Glutamatergic neuron (in vitro differentiated cells): ENCODE measurements around the gene CTBP1. TPM values are rescaled to one million over a fixed set of nuclear protein-coding genes. Genes with fewer than 3 reads are reported as not detected.

Source experiments
- DNase-seq: peaks from one replicate; pipeline ENCODE4 v3.0.0; 2022
- H3K27ac Mint-ChIP-seq: one replicate; pipeline ENCODE4 v1.8.0; 2020; ENCODE audit warnings: mild to moderate bottlenecking, mixed read lengths, inconsistent platforms; ENCODE audit not compliant: unreplicated experiment
- H3K27me3 Mint-ChIP-seq: one replicate; pipeline ENCODE4 v1.8.0; 2020; ENCODE audit warnings: mild to moderate bottlenecking, moderate library complexity, mixed read lengths, inconsistent platforms; ENCODE audit not compliant: unreplicated experiment
- H3K36me3 Mint-ChIP-seq: one replicate; pipeline ENCODE4 v1.8.0; 2020; ENCODE audit warnings: mild to moderate bottlenecking, mixed read lengths, inconsistent platforms; ENCODE audit not compliant: unreplicated experiment
- H3K4me1 Mint-ChIP-seq: one replicate; pipeline ENCODE4 v1.8.0; 2020; ENCODE audit warnings: mild to moderate bottlenecking, low read depth, mixed read lengths, inconsistent platforms; ENCODE audit not compliant: unreplicated experiment
- H3K4me3 Mint-ChIP-seq: one replicate; pipeline ENCODE4 v1.8.0; 2020; ENCODE audit warnings: mild to moderate bottlenecking, mixed read lengths, inconsistent platforms; ENCODE audit not compliant: unreplicated experiment
- H3K9me3 Mint-ChIP-seq: one replicate; pipeline ENCODE4 v1.8.0; 2020; ENCODE audit warnings: mild to moderate bottlenecking, moderate library complexity, mixed read lengths, inconsistent platforms; ENCODE audit not compliant: unreplicated experiment
- CTCF ChIP-seq: fragments of 200-600 bp; sonication (generic); IDR thresholded peaks from one replicate; pipeline ENCODE4 v1.5.0; 2021; ENCODE audit not compliant: partially characterized antibody, unreplicated experiment
- total RNA-seq: library from RNA; stranded (reverse); fragmentation: NEBNext Ultra II Directional; extraction: Animal tissue kit (Norgen Biotek cat#: 25700); gene quantifications from one replicate; pipeline ENCODE4 v1.2.1, GENCODE V29; 2021; ENCODE audit not compliant: unreplicated experiment

The CTBP1 gene
- total RNA-seq, 1 donor from 2014 or later = 302 TPM

GRCh38 chr4:1216076-1216614 lies 32.8 kb downstream of the CTBP1 start:
- Mint-ChIP-seq H3K4me3 (no peak overlapping the region), H3K27me3 (peaks cover 9% of the 10 kb centered on the region)

GRCh38 chr4:1215141-1216075 lies 33.5 kb downstream of the CTBP1 start:
- peaks cover 9% of the 10 kb centered on the region for H3K36me3 Mint-ChIP-seq
- peaks cover 11% of the 10 kb centered on the region for H3K9me3 Mint-ChIP-seq
- peak overlapping the region; percentile 91 for H3K27ac Mint-ChIP-seq
- H3K4me1 Mint-ChIP-seq = peaks cover 11% of the 10 kb centered on the region
- DNase-seq = peak; percentile 47
- H3K27me3 Mint-ChIP-seq = peaks cover 8% of the 10 kb centered on the region
- no peak for TF ChIP-seq CTCF
- no peak overlapping the region for H3K4me3 Mint-ChIP-seq

More at GRCh38 chr4:1216076-1216614, 32.8 kb downstream of the CTBP1 start:
- peak overlapping the region; percentile 91 for H3K27ac Mint-ChIP-seq
- DNase-seq = no peak
- peaks cover 12% of the 10 kb centered on the region for H3K36me3 Mint-ChIP-seq
- H3K4me1 Mint-ChIP-seq = peaks cover 12% of the 10 kb centered on the region
- H3K9me3 Mint-ChIP-seq = peaks cover 12% of the 10 kb centered on the region
- no peak for TF ChIP-seq CTCF

DNA sequence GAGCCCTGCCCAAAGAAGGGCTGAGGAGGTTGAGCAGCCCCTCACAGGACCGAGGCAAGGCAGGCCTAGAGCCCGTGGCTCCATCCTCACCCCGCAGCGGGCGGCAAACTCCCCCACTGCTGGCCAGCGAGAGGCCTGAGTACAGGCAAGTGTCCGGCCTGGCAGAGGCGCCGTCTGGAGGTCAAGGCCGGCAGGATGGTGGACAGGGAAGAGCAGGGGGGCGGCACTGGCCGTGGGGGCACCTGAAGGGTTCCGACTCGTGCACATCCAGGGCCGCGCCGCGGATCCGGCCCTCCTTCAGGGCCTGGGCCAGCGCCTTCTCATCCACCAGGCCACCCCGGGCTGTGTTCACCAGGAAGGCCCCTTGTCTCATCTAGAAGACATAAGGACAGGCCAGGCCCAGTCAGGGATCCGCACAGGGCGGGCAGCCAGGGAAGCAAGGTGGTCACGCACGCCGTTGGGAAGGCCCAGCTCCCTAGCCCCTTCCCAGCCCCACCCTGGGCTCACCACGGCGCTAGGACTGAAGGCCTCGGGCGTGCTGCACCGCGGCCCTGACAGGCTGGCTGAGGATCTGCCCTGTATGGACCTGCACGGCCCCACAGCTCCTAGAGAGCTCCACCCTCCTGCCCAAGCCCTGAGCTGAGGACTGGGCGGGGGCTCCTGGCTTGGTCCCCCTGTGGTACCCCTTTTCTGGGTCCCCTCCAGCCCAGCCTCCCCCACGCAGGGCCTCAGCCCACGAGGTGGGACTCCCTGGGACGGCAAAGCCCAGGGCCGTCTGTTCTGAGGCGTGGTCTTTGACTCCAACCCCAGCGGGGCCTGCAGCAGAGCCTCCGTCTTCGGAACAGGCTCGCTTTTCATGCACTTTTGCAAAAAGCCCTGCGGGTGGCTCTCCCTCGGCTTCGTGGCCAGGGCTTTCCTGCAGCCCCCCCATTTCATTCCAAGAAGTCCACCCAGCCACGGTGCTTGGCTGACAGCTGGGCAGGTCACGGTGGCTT lies 34.5 kb downstream of the CTBP1 start:
- no peak for TF ChIP-seq CTCF
- peaks cover 7% of the 10 kb centered on the region for H3K36me3 Mint-ChIP-seq
- DNase-seq = peak; percentile 65
- no peak overlapping the region for H3K4me3 Mint-ChIP-seq
- H3K27me3 Mint-ChIP-seq = peaks cover 7% of the 10 kb centered on the region
- peak overlapping the region; percentile 91 for H3K27ac Mint-ChIP-seq
- H3K9me3 Mint-ChIP-seq = peaks cover 9% of the 10 kb centered on the region
- H3K4me1 Mint-ChIP-seq = peaks cover 11% of the 10 kb centered on the region

GRCh38 chr4:1213336-1213995 lies 35.5 kb downstream of the CTBP1 start:
- Mint-ChIP-seq H3K27me3 (peaks cover 11% of the 10 kb centered on the region), H3K9me3 (peaks cover 8% of the 10 kb centered on the region), H3K27ac (no peak overlapping the region), H3K4me3 (no peak overlapping the region), H3K36me3 (peaks cover 5% of the 10 kb centered on the region), H3K4me1 (peaks cover 12% of the 10 kb centered on the region)
- no peak for DNase-seq
- TF ChIP-seq CTCF = no peak
